Keratinocyte (primary cell): ENCODE results near the gene TMEM201.

Source experiments
- EZH2 ChIP-seq: IDR thresholded peaks from one replicate; pipeline ENCODE4 v1.6.1; 2012; ENCODE audit warnings: inconsistent platforms, mild to moderate bottlenecking, low read length, moderate library complexity
- TF ChIP-seq, protein P1 (sequence below), 3 experiments: IDR thresholded peaks in 1 of 3; conservative IDR thresholded peaks in 1 of 3; optimal IDR thresholded peaks in 1 of 3; 2 replicates in 2 of 3; 3 replicates in 1 of 3; pipeline versions ENCODE3 to v1.5.1; 2011; ENCODE audit warnings: low read length in 3 of 3, mild to moderate bottlenecking in 3 of 3, moderate library complexity in 2 of 3, control low read depth in 1 of 3, inconsistent platforms in 1 of 3; ENCODE audit not compliant: insufficient read depth in 2 of 3; ENCODE audit errors: extremely low read depth in 1 of 3

DNA sequence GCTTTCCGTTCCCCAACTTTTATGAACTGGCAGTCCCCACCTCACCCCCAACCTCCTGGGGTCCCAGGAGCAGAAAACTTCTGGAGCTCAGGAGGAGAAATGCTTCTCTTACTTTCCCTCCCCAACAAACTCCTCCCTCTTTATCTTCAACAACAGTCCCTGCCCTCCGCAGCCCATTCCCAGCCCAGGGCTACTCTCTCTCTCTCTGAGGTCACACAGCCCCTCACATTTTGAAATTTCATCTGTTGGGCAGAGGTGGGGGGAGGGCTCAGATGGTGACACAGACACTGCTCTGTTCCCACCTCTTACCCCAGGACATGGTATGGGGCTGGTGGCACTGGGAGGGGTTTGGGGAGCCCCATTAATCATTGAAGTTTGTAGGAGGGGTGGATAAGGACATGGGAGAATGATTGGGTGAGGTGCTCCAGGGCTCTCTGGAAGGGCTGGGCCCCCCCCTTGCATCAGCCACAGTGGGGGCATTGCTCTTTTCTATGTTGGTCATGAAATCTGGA lies 68.9 kb downstream of the TMEM201 start:
- TF ChIP-seq, protein P1, sequence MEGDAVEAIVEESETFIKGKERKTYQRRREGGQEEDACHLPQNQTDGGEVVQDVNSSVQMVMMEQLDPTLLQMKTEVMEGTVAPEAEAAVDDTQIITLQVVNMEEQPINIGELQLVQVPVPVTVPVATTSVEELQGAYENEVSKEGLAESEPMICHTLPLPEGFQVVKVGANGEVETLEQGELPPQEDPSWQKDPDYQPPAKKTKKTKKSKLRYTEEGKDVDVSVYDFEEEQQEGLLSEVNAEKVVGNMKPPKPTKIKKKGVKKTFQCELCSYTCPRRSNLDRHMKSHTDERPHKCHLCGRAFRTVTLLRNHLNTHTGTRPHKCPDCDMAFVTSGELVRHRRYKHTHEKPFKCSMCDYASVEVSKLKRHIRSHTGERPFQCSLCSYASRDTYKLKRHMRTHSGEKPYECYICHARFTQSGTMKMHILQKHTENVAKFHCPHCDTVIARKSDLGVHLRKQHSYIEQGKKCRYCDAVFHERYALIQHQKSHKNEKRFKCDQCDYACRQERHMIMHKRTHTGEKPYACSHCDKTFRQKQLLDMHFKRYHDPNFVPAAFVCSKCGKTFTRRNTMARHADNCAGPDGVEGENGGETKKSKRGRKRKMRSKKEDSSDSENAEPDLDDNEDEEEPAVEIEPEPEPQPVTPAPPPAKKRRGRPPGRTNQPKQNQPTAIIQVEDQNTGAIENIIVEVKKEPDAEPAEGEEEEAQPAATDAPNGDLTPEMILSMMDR (optimal IDR thresholded peaks at IDR 0.05 in 1 of 3, IDR thresholded peaks at IDR 0.05 in 1 of 3, conservative IDR thresholded peaks at IDR 0.05 in 1 of 3; ENCODE audit: extremely low read depth in 1 of 3, insufficient read depth in 2 of 3, low read length in 3 of 3): no peak
- TF ChIP-seq EZH2: no peak
